ENCODE data around the gene SIN3B.
A peak's percentile ranks its signal among the peaks of the same experiment; 100 is the strongest.

The SIN3B gene

DNA sequence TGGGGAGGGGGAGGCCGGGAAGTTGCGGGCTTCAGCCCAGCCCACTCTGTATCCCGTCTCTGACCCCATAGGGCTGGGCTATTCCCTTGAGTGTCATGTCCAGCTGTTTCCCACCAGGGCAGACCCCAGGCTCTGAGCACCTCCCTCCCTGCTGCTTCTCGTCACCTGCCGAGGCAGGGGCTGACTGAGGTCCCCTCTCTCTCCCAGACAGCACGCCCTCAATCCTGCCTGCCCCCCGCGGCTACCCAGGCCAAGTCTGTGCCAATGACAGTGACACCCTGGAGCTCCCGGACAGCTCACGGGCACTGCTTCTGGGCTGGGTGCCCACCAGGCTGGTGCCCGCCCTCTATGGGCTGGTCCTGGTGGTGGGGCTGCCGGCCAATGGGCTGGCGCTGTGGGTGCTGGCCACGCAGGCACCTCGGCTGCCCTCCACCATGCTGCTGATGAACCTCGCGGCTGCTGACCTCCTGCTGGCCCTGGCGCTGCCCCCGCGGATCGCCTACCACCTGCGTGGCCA lies 60.2 kb downstream of the SIN3B start:
- DNase-seq (ENCODE audit: low spot score) = no peak

DNA sequence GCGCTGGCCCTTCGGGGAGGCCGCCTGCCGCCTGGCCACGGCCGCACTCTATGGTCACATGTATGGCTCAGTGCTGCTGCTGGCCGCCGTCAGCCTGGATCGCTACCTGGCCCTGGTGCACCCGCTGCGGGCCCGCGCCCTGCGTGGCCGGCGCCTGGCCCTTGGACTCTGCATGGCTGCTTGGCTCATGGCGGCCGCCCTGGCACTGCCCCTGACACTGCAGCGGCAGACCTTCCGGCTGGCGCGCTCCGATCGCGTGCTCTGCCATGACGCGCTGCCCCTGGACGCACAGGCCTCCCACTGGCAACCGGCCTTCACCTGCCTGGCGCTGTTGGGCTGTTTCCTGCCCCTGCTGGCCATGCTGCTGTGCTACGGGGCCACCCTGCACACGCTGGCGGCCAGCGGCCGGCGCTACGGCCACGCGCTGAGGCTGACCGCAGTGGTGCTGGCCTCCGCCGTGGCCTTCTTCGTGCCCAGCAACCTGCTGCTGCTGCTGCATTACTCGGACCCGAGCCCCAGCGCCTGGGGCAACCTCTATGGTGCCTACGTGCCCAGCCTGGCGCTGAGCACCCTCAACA lies 60.8 kb downstream of the SIN3B start:
- no peak for DNase-seq (ENCODE audit: low spot score)

DNA sequence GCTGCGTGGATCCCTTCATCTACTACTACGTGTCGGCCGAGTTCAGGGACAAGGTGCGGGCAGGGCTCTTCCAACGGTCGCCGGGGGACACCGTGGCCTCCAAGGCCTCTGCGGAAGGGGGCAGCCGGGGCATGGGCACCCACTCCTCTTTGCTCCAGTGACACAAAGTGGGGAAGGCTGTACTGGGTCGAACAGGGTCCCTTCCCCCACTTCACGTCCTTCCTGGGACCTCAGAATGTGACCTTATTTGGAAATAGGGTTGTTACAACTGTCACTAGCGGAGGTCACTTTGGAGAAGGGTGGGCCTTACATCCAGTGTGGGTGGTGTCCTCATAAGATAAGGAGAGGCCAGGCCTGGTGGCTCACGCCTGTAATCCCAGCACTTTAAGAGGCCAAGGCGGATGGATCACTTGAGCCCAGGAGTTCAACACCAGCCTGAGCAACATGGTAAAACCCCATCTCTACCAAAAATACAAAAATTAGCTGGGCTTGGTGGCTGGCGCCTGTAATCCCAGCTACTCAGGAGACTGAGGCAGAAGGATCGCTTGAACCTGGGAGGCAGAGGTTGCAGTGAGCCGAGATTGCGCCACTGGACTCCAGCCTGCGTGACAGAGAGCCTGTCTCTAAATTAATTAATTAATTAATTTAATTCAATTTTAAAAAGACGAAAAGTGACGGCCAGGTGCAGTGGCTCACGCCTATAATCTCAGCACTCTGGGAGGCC lies 61.4 kb downstream of the SIN3B start:
- DNase-seq (ENCODE audit: low spot score) = no peak

DNA sequence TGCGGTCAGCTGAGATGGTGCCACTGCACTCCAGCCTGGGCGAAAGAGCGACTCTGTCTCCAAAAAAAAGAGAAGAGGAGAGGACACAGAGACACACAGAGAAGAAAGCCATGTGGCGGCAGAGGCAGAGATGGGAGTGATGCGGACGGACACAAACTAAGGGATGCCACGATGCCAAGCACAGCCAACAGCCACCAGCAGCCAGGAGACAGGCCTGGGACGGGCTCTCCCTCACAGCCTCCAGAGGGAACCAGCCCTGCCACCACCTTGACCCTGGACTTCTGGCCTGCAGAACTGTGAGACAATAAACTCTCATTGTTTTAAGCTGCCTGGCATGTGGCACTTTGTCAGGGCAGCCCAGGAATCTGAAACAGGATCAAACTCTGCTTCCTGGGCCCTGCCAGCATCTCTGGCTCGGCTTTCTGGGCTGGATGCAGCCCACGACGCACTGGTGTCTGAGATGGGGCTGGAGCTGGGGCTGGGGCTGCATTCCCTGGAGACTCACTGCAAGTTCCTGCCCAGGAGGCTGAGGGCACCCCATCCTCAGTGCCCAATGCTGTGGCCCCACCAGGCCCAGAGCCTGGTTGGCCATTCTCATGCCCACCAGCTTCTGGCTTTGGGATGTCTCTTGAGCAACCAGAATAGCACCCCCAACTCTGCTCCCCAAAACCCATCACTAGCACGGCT lies 62.6 kb downstream of the SIN3B start:
- DNase-seq (ENCODE audit: low spot score) = no peak

DNA sequence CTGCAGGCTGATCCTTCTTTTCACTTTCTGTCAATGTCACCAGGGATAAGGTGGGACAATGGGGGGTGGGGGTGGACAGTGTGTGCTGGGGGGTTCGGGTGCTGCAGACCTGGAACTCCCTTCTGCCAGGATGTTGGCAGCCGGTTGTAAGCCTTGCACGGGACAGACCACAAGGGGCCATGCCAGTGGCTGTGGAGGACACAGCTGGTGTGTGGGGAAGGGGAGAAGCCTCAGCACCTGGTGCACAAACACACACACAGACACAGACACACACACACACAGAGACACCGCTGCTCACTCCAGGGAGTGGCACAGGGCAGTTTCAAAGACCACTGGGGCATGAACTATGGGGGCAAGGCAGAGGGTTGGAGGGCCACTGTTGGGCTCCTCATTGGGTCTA lies 63.2 kb downstream of the SIN3B start:
- DNase-seq (ENCODE audit: low spot score) = no peak

DNA sequence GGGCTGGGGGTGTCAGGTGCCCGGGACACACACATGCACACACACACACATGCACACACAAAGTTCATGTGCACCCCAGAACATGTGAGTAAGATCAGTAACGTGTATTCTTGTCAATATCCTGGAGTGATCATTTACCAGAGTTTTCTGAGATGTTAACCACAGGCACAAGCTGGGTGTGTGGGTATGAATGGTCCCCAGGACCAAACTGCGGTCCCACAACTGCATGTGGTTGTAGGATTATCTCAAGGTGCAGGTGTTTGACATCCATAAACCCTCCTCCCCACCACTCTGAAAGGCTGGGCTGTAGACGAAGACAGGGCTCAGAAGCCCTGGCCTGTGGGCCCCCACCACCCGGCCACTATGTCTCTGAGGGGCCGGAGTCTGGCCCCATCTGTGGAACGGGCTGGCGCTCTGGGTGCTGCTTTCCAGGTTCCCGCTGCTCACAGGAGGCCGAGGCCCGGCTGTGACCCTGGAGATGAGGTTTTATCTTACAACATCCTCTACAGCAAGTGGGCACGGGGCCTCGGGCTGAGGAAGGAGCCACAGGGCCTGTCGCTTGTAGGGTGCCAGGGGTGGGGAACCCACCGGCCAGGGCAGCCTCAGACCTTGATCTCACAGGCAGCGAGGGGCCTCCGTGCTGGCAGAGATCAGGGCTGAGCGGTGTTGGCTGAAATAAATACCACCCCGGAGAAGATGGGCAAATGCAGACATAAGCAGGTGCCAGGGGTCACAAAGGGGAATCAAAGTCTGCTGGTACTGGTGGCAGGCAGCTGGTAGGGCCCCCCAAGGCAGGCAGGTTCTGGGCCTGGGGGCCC lies 63.9 kb downstream of the SIN3B start:
- DNase-seq (ENCODE audit: low spot score) = no peak

DNA sequence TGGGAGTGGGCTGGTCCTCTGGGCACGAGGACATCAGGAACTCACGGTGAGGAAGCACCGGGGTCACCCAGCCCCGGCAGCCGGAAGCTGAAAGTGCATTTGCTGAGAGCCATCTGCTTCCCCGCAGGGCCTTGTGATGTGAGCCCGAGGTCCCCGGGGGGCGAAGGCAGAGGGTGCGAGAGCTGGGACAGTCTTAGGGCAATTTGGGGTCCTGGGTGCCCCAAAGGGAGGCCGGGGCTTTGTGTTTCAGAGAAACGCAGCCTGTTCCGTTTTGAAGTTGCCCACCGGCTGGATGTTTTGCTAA lies 64.4 kb downstream of the SIN3B start:
- DNase-seq (ENCODE audit: low spot score) = no peak

DNA sequence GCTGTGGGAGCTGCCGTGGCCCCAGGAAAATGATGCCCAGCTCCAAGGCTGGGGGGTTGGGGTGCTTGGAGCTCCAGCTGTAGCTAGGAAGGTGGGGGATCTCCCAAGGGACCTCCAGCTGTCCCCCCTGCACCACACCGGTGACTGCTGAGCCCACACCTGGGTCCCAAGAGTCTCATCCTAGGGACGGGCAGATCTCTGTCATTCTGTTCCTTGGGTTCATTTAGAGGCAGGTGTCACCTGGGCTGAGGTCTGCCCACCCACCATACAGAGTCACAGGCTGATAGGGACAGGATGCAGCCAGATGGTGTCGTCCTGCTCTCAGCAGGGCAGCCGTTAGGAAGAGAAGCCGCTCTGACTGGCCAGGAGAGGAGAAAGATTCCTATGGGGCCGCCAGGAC lies 64.9 kb downstream of the SIN3B start:
- DNase-seq (ENCODE audit: low spot score) = no peak

DNA sequence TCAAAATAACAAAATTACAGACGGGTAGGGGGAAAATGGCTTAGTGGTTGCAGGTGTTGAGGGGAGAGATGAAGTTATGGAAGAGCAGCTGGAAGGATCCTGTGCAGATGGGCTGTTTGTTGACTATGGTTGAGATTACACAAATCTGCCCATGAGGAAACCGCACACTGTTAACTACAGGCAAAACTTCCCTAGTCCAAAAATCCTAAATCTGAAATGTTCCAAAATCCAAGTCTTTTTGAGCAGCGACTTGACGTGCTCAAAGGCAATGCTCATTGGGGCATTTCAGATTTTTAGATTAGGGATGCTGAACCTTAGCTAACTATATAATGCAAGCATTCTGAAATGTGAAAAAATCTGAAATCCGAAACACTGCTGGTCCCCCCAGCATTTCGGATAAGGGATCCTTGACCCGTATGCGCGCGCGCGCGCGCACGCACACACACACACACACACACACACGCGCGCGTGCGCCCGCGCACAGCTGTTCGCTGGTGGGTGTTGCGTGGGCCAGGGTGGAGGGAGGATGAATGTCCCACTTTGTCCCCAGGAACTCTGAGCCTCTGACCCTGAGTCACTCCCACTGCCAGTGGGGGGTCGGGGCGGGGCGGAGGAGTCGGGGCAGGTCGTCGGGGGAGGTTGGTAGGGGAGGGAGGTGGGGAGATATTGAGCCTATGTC lies 66.4 kb downstream of the SIN3B start:
- no peak for DNase-seq (ENCODE audit: low spot score)

DNA sequence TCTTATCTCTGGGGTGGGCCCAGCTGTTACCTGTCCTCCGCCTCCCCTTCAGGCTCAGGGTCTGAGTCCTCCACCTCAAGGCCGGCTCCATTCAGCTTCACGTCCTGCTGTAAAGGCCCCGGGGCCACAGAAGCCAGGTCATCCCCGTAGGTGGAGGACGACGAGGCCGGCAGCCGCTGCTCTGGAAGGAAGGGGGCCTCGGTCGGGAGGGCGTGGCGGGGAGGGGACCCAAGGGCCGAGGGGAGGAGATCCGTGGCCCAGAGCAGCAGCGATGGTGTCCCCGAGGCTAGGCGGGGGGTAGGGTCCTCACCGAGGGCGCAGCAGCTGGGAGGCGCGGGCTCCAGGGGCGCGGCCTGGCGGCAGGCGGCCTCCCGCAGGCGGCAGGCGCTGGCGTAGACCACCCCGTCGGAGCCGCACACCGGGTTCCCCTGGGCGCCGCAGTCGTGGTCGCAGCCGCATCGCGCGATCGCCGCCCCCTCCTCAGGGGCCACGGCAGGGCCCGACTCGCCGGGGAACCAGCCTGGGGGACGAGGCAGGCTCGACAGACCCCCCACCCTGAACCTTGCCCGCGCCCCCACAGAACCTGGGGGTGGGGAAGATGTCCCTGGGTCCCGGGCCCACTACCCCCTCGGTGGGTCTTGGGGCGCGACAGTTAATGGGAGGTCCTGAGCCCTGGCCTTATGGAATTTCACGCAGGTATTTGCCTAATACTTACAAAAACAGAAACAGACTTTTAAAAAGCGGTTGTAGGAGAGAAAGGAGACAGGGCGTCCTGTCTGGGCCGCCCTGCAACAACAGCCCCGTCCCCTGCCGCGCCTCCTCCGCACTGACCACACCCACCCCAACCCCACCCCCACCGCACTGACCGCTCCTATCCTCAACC lies 67.2 kb downstream of the SIN3B start:
- no peak for DNase-seq (ENCODE audit: low spot score)

DNA sequence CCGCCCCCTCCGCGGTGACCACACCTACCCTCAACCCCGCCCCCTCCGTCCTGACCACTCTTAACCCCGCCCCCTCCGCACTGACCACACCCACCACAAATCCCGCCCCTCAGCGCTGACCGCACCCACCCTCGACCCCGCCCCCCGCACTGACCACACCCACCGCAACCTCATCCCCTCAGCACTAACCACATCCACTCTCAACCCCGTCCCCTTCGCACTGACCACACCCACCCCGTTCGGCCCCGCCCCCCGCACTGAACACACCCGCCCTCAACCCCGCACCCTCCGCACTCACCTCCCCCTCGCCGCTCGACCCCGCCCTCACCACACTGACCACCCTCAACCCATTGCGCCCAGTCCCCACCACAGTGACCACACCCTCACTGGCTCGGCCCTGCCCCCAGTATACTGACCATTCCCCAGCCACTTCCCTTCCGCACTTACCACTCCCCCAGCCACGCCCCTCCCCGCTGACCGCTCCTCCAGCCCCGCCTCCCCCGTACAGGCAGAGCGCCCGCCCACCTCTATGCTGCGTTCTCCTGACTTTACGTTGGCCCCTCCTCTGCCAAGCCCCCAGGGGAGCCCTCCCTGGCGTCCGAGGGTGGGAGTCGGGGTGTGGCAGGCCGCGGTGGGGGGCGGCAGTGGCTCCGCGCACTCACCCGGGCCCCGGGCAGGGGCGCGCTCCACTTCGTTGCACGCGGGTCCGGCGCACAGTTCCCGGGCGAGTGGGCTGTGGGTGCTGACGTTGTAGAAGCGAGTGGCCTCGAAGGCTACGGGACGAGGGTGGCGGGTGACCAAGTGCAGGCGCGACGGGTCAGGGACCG lies 68.0 kb downstream of the SIN3B start:
- DNase-seq (ENCODE audit: low spot score) = peak; percentile 82

DNA sequence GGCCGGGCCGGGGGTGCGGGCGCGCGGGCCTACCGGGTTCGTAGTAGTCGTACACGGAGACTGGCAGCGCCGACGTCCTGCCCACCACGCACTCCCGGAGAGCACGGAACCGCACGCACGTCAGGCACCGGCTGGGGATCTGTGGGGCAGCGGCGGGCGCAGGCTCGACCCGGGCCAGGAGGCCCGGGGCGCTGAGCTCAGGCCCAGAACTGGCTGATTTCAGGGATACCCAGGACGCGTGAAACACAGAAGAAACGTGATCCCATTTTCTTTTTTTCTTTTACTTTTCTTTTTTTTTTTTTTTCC lies 68.6 kb downstream of the SIN3B start:
- no peak for DNase-seq (ENCODE audit: low spot score)

DNA sequence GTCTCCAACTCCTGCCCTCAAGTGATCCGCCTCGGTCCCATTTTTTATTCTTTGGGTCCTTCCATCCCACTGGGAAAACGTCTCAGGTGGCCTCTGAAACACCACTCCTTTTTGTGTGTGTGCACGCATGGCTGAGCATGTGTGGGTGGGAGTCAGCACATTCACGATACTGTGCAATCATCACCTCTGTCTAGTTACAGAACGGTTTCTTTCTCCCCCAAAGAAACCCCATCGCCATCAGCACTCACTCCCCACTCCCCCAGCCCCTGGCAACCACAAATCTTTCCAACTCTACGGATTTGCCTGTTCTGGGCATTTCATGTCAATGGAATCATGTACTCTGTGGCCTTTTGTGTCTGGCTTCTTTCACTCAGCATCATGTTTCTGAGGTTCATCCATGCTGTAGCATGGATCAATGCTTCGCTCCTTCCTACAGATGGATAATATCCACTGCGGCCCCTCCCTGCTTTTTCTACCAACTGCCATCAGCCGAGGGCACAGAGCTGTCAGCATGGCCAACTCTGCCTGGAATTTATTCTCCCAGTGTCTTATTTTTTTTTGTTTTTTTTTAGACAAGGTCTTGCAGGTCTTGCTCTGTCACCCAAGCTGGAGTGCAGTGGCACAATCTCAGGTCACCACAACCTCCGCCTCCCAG lies 69.3 kb downstream of the SIN3B start:
- no peak for DNase-seq (ENCODE audit: low spot score)

DNA sequence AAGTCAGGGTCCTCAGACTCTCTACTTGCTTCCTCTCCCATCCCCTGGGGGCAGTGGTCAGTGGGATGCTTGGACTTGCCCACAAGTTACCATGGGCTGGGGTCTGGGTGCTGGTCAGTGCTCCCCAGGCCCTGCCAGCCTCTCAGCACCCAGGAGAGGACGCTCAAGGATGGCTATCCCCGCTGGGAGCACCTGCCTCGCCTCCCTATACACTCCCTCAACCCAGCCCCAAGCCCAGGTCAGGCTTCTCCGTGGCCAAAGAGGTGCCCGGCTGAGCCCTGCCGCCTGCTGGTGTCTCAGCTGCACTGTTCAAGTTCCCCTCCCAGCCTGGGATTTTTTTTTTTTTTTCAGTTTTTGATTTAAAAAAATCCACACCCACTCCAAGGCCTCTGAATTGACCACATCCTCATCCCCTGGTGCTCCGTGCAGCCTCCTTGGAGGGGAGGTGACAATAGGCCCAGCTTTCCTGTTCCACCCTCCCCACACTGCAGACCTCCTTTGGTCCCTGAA lies 70.4 kb downstream of the SIN3B start:
- DNase-seq (ENCODE audit: low spot score) = no peak

DNA sequence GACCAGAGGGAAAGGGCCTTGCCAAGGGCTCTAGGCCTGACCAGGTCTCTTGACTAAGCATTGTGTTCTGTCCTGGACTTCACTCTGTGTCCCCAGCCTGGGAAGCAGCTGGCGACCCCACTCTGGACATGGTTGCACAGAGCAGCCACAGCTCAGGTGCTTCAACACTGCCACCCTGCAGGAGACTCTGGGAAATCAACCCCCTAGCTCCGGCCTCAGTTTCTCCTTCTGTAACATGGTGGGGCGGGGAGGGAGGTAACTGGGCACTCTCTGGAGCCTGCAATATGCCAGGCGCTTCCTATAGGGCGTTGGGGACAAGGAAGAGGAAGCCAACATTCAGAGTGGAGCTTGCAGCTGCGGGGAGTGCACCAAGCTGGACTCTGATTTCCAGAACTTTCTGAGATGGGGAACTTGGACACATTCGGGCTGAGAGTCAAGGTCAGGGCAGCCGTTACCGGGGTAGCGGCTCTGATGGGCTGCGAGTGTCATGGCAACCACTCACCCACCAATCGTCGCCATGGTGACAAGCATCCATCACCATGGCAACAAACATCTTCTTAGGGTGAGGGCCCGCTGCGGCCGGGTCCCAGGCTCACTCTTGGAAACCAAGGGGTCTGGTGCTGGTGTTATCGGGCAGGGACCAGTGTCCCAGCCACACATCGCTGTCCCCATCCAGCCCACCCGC lies 72.4 kb downstream of the SIN3B start:
- no peak for DNase-seq (ENCODE audit: low spot score)

DNA sequence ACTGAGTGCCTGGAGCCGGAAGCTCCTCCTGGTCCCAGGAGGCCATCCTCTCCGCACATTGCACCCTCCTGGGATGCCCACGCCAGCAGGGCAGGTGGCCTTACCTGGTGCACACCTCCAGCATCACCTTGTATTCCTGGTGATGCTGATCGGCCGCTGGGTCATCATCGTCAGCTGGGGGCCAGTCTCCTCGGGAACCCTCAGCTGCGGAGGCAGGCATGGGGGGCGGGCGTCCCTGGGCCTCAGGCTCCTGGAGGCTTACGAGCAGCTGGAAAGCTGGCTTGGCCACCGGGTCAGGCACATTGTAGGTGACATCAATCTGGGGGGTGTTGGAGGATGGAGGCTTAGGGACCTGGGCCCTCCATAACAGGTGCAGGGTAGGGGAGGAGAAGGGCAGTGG lies 73.3 kb downstream of the SIN3B start:
- DNase-seq (ENCODE audit: low spot score) = no peak

DNA sequence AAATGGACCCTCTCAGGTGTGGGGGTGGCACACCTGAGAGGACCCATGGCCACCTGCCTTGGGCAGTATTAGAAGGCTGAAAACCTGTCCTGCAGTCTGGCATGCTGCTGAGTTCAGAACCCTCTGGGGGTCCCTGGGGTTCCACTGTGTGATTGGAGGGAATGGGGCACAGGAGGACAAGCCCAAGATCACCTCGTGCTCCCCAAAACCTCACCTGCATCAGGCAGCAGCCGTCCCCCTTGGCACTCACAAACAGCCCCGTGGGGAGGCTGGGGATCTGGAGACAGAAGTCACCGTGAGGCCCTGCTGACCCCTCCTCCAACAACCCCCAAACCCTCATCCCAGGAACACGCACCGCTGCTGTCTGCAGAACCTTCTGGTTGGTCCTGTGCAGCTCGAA lies 74.1 kb downstream of the SIN3B start:
- DNase-seq (ENCODE audit: low spot score) = no peak

DNA sequence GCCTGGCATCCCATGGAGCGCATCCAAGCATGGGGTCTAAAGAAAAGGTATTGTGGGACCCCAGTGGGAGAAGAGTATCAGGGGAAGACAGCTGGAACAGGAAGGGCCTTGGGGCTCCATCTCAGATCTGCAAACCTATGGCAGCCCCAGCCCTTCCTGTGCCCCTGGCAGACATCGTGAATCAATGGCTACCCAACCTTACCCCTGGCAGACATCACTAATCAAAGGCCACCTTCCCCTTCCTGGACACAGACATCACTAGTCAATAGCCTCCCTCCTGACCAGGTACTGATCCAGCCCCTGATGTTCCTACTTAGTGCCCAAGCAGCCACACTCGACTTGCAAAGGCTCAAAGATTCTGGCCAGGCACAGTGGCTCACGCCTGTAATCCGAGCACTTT lies 75.4 kb downstream of the SIN3B start:
- no peak for DNase-seq (ENCODE audit: low spot score)

DNA sequence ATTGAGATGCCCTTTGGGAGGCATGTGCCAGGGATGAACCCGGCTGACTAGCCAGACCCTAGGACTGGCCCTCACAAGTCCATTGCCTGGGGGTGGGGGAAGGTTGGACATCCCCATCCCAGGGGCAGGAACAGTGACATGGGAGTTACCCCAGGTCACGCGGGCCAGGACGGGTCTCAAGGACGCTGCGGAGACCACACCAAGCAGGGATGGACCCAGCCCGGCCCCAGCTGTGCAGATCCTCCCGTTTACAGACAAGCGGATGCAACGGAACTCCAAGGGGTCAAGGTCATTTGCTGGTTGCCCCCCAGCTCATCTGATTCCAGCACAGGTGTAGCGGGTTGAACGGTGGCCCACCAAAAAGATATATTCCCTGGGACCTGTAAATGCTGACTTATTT lies 79.6 kb downstream of the SIN3B start:
- no peak for DNase-seq (ENCODE audit: low spot score)

Data from kidney tubule cell (primary cell).